NB4 (cell line): Measurements from ENCODE around the gene PNRC1.

ENCODE experiments used
- DNase-seq: peaks from one replicate; pipeline ENCODE4 v3.0.0; 2010; ENCODE audit warnings: low read depth
- H3K4me3 ChIP-seq: one replicate; pipeline ENCODE4 v1.5.1; 2011; ENCODE audit warnings: mild to moderate bottlenecking, low read depth, low read length, moderate library complexity
- MAX ChIP-seq: IDR thresholded peaks from 2 replicates; pipeline ENCODE4 v1.6.1; 2011; ENCODE audit warnings: low read depth, low read length
- MYC ChIP-seq: IDR thresholded peaks from 2 replicates; pipeline ENCODE4 v1.6.1; 2011; ENCODE audit warnings: low read depth, low read length
- POLR2A ChIP-seq: IDR thresholded peaks from 2 replicates; pipeline ENCODE4 v1.6.1; 2011; ENCODE audit warnings: mild to moderate bottlenecking; ENCODE audit not compliant: insufficient read length; ENCODE audit errors: extremely low read depth
- TF ChIP-seq, protein P1 (sequence below): IDR thresholded peaks from one replicate; pipeline ENCODE4 v1.5.1; 2012; ENCODE audit warnings: low read depth, low read length

Gene PNRC1

DNA sequence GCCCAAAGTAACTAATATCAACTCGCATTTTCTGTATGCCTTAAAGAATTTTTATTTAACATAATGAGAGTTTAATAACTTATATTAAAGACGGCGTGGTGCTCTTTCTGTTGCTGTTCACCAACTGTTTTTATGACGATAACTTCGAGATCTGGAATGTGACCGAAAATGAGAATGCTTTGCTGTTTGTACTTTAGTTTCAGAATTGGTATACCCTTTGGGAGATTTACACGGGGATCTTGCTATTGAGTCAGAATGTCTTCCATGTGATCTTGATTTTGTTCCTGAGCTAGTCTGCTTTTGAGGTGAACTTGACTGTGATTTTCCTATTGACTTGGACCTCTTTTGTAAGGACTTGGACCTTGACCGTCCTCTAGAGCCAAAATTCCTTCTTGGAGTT lies 17.9 kb downstream of the PNRC1 start:
- no peak overlapping the region for H3K4me3 ChIP-seq
- no peak for DNase-seq
- no peak for TF ChIP-seq POLR2A
- TF ChIP-seq, protein P1, sequence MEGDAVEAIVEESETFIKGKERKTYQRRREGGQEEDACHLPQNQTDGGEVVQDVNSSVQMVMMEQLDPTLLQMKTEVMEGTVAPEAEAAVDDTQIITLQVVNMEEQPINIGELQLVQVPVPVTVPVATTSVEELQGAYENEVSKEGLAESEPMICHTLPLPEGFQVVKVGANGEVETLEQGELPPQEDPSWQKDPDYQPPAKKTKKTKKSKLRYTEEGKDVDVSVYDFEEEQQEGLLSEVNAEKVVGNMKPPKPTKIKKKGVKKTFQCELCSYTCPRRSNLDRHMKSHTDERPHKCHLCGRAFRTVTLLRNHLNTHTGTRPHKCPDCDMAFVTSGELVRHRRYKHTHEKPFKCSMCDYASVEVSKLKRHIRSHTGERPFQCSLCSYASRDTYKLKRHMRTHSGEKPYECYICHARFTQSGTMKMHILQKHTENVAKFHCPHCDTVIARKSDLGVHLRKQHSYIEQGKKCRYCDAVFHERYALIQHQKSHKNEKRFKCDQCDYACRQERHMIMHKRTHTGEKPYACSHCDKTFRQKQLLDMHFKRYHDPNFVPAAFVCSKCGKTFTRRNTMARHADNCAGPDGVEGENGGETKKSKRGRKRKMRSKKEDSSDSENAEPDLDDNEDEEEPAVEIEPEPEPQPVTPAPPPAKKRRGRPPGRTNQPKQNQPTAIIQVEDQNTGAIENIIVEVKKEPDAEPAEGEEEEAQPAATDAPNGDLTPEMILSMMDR = no peak
- no peak for TF ChIP-seq MAX
- TF ChIP-seq MYC = no peak

DNA sequence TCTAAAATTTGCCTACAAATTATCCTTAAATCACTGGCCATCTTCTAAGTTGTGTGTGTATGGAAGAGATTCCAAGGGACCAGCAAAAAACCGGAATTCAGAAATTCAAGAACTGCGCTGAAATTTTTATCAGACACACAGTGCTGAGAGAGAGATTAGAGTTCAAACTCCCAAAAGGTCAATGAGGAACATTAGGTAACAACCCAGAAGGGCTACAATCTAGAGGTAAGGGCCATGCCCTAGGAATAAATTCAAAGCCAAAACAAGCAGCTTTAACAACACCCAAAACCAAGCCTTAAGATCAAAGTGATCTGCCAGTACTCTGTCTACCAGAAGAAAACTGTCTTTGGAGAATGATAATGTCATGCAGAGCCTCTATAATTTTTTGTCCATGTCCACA lies 19.6 kb downstream of the PNRC1 start:
- DNase-seq = no peak
- TF ChIP-seq MYC (no peak), MAX (no peak), POLR2A (no peak)
- TF ChIP-seq, protein P1 = no peak
- no peak overlapping the region for H3K4me3 ChIP-seq

DNA sequence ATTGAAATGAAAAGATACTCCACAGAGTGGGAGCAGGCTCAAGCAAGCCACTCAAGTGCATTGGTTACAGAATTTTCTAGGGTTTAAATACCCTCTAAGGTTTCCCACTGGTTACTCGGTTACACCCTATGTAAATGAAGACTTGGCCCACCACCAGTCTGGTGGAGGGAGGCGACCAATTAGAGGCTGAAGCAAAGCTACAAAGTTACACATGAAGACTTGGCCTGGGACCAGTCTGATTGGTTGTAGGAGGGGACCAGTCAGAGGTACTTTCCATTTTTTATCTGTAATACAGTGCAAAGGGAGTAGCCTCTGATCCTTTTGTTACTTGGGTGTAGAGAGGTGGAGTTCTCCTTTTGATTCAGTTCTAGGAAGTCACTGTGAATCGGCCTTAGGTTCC lies 29.7 kb downstream of the PNRC1 start:
- DNase-seq = no peak
- TF ChIP-seq MYC (no peak), MAX (no peak), POLR2A (no peak)
- TF ChIP-seq, protein P1 = no peak
- H3K4me3 ChIP-seq = no peak overlapping the region

- no peak overlapping the region for H3K4me3 ChIP-seq
- DNase-seq = no peak
- TF ChIP-seq, protein P1 = no peak
- TF ChIP-seq POLR2A (no peak), MAX (no peak), MYC (no peak)
Observed at GRCh38 chr6:89111933-89112332, 31.4 kb downstream of the PNRC1 start.

DNA sequence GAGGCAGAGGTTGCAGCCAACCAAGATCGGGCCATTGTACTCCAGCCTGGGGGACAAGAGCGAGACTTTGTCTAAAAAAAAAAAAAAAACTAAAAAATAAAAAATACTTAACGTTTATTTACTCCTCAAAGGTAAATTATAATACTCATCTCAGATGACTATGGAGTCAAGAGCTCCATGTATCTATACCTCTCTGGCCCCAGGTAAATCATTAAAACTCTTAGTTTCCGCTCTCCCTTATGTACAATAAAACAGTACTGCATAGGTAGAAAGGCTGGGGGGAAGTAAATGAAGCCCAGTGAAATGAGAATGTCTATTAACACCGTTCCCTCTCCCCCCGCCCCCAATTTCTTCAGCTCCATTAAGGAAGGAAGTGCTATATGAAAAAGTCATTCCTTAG lies 36.2 kb downstream of the PNRC1 start:
- H3K4me3 ChIP-seq = peak overlapping the region; percentile 47
- DNase-seq = no peak
- TF ChIP-seq POLR2A (no peak), MYC (no peak), MAX (no peak)
- TF ChIP-seq, protein P1 = no peak

- peak within 1 kb of the TSS; percentile 47 for H3K4me3 ChIP-seq
- peak; percentile 72 for DNase-seq
- TF ChIP-seq MAX = no peak
- no peak for TF ChIP-seq MYC
- no peak for TF ChIP-seq POLR2A
- TF ChIP-seq, protein P1 = no peak
Observed at GRCh38 chr6:89117211-89118108, 36.9 kb downstream of the PNRC1 start, which contains the start of gene SRSF12. TSS of gene SRSF12 (minus strand) at chr6:89118071. CDS start at chr6:89117887, 184 bp downstream.
